Smooth muscle cell of the brain vasculature (primary cell): ENCODE results near the gene EGFLAM.
"Not testable (repeated sequence)": the region's sequence is repeated elsewhere in the genome, so short reads cannot be mapped to it uniquely, and the experiment has no call there.

Source experiments
- DNase-seq: peaks from one replicate; pipeline ENCODE4 v3.0.0-alpha.2; 2012; ENCODE audit warnings: low read depth, low spot score

EGFLAM gene

DNA sequence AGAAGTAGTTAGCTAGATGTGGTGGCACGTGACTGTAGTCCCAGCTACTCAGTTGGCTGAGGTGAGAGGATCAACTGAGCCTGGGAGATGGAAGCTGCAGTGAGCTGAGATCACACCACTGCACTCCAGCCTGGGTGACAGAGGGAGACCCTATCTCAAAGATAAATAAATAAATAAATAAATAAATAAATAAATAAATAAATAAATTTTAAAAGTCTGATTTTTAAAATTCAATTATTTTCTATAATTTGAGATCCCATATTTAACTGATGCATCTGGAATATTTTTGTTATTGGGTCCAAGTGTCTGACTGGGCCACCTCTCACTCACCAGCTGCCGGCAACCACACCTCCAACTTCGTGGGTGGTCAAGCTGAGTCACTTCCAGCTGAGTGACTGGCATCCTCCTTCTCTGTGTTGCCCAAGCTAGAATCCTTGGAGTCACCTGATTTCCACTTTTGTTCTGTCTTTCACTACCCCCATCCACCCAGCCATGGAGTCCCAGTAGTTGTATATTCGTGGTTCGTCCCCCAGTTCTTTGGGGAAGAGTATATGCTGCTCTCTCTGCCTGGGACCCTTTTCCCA, 70.9 kb downstream of the EGFLAM start:
- no peak for DNase-seq

DNA sequence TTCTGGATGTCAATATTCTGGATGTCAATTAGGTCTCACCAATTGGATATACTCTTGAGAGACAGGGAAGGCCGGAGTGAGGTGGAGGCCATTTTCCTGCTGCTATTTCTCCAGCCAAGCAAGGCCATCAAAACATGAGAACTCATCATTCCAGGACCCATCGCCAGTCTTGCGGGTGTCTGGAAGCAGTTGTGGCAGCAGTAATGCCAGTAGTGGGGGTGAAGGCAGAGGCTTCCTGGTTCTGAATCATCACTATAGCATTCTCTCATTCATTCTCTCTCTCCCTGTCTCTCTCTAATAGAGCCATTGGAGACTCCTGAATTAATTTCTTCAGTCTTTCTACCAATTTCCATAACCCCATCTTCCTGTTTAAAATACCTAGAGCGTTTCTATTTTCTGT, 71.8 kb downstream of the EGFLAM start:
- no peak for DNase-seq

DNA sequence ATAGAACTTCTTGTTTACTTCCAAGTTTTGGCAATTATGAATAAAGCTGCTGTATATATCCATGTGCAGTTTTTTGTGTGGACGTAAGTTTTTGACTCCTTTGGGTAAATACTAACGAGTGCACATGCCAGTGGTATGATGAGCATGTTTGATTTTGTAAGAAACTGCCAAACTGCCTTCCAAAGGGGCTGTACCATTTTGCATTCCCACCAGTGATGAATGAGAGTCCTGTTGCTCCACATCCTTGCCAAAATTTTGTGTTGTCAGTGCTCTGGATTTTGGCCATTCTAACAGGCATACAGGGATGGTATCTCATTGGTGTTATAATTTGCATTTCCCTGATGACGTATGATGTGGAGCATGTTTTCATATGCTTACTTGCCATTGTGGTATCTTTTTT, 73.5 kb downstream of the EGFLAM start:
- no peak for DNase-seq

DNA sequence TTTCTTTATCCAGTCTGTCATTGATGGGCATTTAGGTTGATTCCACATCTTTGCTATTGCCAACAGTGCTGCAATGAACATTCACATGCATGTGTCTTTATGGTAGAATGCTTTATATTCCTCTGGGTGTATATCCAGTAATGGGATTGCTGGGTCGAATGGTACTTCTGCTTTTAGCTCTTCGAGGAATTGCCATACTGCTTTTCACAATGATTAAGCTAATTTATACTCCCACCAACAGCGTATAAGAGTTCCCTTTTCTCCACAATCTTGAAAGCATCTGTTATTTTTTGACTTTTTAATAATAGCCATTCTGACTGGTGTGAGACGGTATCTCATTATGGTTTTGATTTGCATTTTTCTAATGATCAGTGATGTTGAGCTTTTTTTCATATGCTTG, 74.8 kb downstream of the EGFLAM start:
- DNase-seq = not testable (repeated sequence)

DNA sequence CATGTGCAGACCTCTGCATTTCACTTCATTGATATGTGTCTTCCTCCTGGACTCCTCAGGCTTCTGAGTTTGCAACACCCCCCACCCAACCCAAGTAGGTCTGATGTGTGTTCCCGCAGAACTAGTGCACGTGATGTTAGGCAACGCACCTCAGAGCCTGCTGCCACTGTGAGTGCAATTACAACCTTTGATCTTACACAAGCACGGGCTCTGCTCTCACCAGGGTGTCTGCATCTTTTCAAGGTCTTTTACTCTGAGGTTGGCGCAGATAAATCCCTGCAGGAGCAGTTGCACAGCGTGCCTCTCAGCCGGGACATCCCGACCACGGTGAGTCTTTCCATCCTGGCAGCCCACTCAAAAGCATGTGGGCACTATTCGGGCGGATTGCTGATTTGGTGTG, 80.1 kb downstream of the EGFLAM start:
- no peak for DNase-seq

DNA sequence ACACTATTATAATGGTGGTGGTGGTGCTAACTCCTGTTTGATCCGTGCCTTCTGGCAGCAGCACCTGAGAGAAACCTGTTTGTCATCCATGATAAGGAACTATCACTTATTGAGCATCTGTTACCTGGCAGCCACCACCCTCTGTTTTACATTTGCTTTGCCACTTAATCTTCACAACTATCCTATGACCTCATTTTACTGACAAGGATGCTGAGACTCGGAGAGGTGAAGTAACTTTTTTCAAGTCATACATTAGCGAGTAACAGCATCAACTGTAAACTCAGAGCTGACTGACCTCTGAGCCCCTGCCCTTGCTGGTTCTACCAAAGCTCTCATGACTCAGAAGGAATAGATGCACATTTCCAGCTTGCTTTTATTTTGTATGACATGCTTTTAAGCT, 81.1 kb downstream of the EGFLAM start:
- no peak for DNase-seq

DNA sequence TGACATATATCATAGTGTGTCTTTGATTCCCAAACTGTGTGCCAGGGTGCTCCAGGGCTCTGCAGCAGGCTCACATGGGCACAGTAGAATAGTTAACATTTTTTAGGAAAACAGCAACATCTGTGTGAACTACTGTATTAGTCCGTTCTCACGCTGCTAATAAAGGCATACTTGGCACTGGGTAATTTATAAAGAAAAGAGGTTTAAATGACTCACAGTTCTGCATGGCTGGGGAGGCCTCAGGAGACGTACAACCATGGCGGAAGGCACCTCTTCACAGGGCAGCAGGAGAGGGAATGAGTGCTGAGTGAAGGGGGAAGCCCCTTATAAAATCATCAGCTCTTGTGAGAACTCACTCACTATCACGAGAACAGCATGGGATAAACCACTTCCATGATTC, 82.7 kb downstream of the EGFLAM start:
- DNase-seq = no peak

DNA sequence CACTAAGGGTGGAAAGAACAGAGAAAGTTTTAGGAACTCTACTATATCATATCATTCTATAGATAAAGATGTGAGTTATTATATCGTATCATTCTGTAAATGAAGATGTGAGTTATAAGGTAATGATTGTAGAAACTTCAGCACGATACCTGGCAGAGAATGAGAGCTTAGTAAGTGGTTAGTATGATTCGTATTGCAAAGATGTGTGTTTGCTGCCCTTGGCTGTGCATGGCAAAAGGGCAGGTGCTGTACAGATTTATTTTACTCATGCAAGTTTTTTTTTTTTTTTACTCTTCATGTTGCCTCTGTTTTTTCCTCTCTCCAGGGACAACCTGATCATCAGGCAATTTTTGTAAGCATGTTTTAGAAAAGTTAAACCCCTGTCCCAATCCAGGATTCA, 83.3 kb downstream of the EGFLAM start:
- no peak for DNase-seq

DNA sequence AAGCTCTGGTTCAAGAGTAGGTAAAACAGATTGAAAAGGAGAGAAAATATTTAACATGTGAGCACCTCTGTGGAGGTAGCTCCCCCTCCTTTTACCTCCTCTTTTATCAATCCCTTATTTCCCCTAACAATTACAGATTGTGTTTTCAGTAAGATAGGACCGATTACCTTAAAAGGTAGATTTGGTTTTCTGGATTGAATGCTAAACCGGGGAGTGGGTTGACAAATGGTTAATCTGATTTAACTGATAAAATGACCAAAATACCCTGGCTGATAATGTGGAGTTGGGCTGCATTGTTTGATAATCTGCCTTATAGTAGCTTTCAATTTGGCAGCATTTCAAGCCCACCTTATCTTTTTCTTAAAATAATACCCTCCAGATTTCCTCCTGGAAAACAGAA, 83.9 kb downstream of the EGFLAM start:
- no peak for DNase-seq

DNA sequence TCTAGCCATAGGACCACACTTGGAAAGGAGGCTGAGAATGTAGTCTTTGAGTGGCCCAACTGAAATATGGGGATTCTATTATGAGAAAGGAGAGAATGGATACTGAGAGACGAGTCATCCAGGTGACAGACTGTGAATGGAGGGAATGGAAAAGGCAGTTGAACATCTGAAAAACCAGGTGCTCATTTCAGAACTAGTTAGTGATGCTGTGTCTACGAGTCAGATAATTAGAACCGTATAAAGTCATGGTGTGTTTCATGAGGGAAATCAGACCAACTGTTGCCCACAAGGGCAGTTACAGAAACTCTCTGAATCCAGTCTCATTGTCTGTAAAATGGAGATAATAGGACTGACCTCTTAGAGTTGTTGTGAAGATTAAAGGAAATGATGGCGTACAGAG, 86.5 kb downstream of the EGFLAM start:
- DNase-seq = no peak

DNA sequence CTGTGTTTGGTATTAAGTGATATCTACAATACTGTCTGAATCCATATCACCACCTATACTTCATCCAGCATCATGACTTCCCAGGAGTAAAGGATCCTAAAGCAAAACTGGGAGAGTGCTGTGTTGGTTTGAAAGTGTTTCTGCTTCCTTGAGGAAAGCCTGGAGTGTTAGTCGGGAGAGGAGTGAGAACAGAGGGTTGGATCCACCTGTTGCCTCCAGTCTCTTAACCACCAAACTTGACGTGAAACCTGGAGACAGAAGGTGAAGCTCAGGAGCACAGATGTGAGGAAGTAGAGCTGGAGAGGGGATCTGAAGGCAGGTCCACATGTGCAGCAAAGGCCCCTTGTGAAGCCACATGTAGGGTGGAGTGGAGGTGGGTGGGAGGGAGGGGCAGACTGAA, 88.2 kb downstream of the EGFLAM start:
- DNase-seq = no peak

DNA sequence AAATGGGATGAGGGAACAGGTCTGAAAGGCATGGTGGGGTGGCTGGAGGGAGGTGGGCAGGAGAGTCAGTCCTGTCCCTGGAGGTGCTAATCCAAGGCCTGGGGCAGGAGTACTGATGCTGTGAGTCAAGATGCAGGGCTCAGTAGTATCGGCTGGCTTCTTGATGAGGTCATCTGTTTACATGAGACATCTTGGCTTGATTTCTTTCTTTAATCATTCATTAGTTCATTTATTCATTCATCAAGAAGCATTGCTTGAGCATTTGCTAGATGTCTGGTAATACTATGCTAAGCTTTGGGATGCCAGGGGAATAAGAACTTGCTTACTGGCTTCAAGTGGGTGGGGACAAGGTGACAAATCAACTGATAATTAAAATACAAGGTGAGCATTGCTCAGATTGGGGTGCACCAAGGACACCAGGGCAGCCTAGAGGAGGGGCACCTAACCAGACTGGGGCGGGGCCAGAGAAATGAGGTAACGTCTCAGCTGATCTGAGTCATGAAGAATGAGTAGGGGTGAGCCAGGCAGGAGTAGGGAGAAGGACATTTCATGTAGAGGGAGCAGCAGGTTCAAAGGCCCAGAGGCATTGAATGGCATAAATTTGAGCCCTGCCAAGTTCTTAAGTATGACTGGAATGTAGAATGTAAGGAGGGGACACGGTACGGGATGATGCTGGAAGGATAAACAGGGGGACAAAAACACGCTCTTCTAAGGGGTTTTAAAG, 88.8 kb downstream of the EGFLAM start:
- no peak for DNase-seq

DNA sequence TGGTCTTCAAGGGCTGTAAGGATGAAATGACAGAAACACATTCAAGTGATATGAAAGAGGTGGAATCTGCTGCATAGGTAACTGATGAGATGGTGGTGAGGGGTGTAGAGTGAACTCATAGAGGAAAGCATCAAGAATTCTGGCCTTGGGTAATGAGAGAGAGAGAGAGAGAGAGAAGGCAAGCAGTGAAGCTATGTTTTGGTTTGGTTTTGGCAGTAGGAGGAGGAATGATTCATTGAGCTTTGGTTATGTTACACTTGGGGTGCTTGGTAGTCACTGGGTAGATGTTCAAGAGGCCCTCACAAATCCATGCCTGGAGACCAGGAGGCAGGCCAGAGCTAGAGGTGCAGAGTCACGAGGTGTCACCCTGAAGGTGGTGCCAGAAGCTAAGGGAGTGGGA, 89.5 kb downstream of the EGFLAM start:
- no peak for DNase-seq

DNA sequence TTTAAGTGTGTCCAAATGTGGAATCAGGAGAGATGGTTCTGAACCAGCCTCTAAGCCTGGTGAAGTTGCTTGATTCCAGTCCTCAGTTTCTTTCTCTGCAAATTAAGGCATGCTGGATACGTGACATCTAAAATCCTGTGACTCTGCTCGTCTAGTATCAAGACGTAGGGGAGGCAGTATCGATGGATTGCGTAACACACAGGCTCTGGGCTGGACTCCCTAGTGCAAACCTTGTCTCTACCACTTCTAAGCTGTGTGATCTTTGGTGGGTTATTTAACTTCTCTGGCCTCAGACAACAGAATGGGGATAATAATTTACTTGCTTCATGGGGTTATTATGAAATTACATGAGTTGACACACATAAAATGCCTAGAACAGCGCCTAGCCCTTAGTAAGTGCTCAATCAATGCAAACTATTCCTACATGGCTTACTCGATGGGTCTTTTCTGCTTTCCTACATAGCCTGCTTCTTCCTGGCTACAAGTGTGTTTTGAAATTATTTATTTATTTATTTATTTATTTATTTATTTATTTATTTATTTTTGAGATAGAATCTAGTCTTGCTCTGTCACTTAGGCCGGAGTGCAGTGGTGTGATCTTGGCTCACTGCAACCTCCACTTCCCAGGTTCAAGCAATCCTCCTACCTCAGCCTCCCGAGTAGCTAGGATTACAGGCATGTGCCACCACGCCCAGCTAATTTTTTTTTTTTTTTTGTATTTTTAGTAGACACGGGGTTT, 102.1 kb downstream of the EGFLAM start:
- DNase-seq = no peak

DNA sequence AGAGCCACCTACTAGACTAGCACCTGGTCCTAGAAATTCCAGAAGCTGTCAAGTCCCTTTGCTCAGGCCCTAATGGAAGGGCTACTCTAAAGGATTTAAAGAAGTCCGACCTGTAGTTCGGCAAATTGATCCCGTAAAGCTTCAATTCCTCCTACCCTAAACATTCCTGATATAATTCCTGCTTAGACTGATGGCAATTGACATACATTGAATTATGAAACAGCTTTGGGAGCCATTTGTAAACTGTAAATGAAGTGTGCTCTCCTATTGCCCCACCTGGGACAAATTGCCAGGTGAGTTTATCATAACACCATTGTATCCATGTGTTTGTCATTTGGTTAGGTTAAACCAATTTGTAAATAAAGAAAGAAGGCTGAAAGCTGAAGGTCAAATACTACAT, 104.4 kb downstream of the EGFLAM start:
- DNase-seq = no peak

DNA sequence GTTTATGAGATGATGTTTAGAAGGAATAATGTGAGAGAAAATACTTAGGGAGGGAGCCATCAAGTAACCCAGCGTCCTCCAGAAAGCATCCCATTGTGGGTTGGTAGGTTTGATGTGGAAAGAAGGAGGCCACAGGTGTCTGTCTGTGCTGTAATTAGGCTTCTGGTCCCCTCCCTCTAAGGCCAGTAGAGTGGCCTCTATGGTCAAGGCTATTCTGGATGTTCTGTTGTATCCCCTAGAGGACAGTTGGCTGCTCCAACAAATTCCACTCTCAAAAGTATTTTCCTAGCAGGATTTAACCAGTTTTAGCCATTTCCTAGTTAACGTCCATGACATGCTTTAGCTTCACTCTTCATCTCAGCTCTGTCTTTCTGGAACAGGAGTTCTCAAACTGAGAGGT, 106.5 kb downstream of the EGFLAM start:
- no peak for DNase-seq

DNA sequence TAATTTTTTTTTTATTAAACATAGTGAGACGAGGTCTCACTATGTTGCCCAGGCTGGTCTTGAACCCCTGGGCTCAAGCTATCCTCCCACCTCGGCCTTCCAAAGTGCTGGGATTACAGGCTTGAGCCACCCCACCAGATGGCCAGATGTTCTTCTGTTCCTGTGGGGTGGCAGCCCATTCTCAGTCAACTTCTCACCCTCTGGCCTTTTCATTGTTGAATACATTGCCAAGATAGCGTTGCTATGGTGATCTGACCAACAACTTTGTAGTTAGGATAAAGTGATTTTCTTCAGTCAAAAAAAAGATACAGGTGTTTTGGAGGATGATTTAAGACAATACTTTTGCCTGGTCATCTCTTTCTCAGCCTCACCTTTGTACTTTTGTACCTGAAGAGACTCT, 109.1 kb downstream of the EGFLAM start:
- no peak for DNase-seq

DNA sequence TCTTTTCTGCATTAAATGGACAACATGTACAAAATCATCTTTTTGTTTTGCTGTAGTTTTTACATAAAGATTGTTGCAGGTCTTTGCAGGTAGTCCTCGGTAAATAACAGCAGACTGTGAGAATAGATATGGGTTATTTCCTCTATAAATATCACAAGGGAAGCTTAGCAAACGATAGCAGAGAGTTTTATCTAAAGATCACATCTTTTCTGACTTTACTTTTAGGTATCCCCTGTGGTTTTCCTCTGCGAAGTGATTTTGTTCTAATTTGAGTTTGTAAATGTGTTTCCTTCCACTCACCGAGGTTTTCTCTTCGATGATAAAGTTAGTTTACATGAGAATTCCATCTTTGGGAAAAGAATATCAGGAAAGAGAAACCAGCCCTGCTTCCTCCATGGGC, 109.6 kb downstream of the EGFLAM start:
- DNase-seq = no peak

DNA sequence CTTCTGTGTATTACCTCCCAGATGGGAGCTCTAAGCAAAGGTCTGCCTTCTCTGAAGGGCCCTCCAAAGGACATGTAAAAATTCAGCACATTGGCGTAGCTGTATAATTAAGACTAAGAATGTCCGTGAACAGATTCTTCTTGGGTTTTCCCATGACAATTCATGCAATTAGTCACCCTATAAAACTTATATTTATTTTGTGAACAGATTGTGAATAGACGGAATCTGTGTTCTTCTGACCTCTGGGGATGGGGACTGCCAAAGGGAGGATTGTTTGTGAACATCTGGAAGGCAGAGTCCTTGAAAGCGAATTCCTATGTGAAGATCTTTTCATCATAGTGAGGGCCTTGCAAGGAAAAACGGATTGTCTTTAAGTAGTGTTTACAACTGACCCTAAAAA, 111.3 kb downstream of the EGFLAM start:
- DNase-seq = no peak

DNA sequence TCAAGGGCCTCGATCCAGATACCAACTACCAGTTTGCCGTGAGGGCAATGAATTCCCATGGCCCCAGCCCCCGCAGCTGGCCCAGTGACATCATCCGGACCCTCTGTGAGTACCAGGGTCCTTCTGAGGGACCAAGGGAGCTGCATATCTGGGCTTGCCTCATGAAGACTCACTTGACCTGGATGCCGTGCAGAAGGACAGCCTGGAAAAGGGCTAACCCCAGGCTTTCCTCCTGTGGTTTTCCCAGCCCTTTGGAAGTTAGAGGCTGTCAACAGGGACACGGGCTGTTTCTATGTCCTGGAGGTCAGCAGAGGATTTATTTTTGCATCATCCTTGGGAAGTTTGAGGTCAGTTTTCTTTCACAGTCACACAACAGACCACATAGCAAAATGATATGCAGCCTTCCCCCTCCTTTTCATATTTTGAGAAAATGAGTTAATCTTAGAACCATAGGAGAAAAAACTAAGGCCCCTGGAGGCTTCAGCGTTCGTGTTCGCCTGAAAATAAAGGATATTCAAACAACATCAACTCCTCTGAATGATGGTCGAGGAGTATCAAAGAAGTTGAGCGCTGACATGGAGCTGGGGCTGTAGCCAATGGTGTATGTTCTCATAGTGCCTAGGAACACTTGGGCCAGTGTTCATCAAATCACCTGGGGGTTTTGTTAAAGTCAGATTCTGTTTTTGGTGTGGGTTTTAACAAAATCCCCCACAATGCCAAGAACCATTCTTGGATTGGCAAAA, 112.2 kb downstream of the EGFLAM start:
- DNase-seq = no peak

DNA sequence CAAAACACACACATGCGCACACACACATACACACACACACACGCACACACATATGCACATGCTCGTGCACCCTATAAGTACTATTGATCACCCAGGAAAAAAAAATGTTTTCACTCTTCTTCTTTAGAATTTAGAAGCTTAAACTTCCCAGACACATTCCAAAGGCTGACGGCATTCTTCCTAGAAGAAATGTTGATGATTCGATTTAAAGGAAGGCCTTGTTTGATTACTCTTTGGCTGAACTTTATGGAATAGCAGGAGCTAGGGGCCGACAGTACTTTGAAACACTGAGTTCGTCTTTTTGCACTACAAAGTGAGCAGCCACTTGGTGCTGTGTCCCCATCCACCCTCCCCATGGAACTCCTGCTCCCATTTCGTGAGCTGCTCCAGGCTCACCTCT, 113.2 kb downstream of the EGFLAM start:
- DNase-seq = no peak

DNA sequence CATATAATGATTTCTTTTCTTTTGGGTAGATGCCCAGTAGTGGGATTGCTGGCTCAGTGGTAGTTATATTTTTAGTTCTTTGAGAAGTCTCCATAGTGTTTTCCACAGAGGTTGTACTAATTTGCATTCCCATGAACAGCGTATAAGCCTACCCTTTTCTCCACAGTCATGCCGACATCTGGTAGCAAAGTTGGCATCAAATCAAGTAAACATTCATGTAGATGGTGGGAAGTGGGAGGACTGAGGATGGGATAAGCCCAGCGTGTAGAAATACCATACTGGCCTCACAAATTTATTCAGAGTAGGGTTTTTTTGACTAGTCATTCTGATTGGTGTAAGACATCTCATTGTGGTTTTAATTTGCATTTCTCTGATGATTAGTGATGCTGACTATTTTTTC, 115.4 kb downstream of the EGFLAM start:
- DNase-seq = peak; percentile 65
